ENCODE measurements around the gene SRSF3. TPM values are rescaled to one million over a fixed set of nuclear protein-coding genes. Genes with fewer than 3 reads are reported as not detected.

Gene SRSF3
- total and polyA plus RNA-seq, 9 of the 15 experiments (the other 6 are each of a cell fraction or from before 2014, with no cell fraction given) = 337 to 1,200 (median 518) TPM

- peak; percentile 75 for TF ChIP-seq TOE1 (IDR thresholded peaks at IDR 0.05; ENCODE audit: borderline replicate concordance)
- TF ChIP-seq TOE1 (CRISPR knock-in tag; IDR thresholded peaks at IDR 0.05; ENCODE audit: borderline replicate concordance, low read depth) = no peak
- TF ChIP-seq POLR2G (IDR thresholded peaks at IDR 0.05; ENCODE audit: low read depth, low read length) = peak; percentile 92
- TF ChIP-seq CTCF (IDR thresholded peaks at IDR 0.05 in 2 of 3, conservative IDR thresholded peaks at IDR 0.05 in 1 of 3; ENCODE audit: insufficient read depth in 2 of 3, low read depth in 1 of 3, low read length in 3 of 3) = peak; percentile 4 to 36 (median 14); a peak in 2 of 6 replicates
- TF ChIP-seq BRD4 (IDR thresholded peaks at IDR 0.05) = no peak
- TF ChIP-seq EGR1 (conservative IDR thresholded peaks at IDR 0.05) = no peak
- peak; percentile 76 for TF ChIP-seq ATF7 (IDR thresholded peaks at IDR 0.05)
- TF ChIP-seq SRF (CRISPR knock-in tag; IDR thresholded peaks at IDR 0.05) = peak in 1 of 2 experiments; percentile 31; a peak in 1 of 4 replicates
- no peak for TF ChIP-seq TCF15 (CRISPR knock-in tag; IDR thresholded peaks at IDR 0.05)
- TF ChIP-seq RNF2 (IDR thresholded peaks at IDR 0.05) = no peak
- TF ChIP-seq PATZ1 (CRISPR knock-in tag; IDR thresholded peaks at IDR 0.05; ENCODE audit: borderline replicate concordance) = no peak
- no peak for TF ChIP-seq ZKSCAN3 (CRISPR knock-in tag; IDR thresholded peaks at IDR 0.05)
- no peak for TF ChIP-seq HBP1 (CRISPR knock-in tag; IDR thresholded peaks at IDR 0.05)
- no peak for TF ChIP-seq NFE2L1 (tag; IDR thresholded peaks at IDR 0.05; ENCODE audit: borderline replicate concordance, low read depth)
- no peak for TF ChIP-seq MYBL2 (IDR thresholded peaks at IDR 0.05; ENCODE audit: low read depth)
- TF ChIP-seq MYBL2 (CRISPR knock-in tag; IDR thresholded peaks at IDR 0.05; ENCODE audit: borderline replicate concordance) = no peak
- peak; percentile 79 for TF ChIP-seq POLR2AphosphoS5 (IDR thresholded peaks at IDR 0.05; ENCODE audit: control insufficient read depth, insufficient read depth, low read depth, low read length)
- TF ChIP-seq STAT5B (CRISPR knock-in tag; IDR thresholded peaks at IDR 0.05) = no peak
- no peak for TF ChIP-seq SLC30A9 (CRISPR knock-in tag; IDR thresholded peaks at IDR 0.05)
- no peak; the same call in 1 of the 2 replicates for TF ChIP-seq ZNF324 (CRISPR knock-in tag; IDR thresholded peaks at IDR 0.05)
- peak; percentile 90 for TF ChIP-seq RBFOX2 (IDR thresholded peaks at IDR 0.05; ENCODE audit: low read depth, low read length)
- TF ChIP-seq MTA2 (IDR thresholded peaks at IDR 0.05; ENCODE audit: low read depth) = no peak; the same call in 1 of the 2 replicates
- TF ChIP-seq ZNF384 (IDR thresholded peaks at IDR 0.05; ENCODE audit: low read depth, low read length) = no peak
These were observed 47.1 kb upstream of the SRSF3 start, which contains the start of gene STK38 (continued) for GRCh38 chr6:36546920-36547645.
